K562 (cell line): ENCODE results near the gene TTC28. TPM values are rescaled to one million over a fixed set of nuclear protein-coding genes. Genes with fewer than 3 reads are reported as not detected.

ENCODE experiments used
- CCAR2 ChIP-seq: fragments of 200-400 bp; formaldehyde crosslinking; IDR thresholded peaks from 2 replicates; pipeline ENCODE4 v1.6.1; 2017; ENCODE audit warnings: mild to moderate bottlenecking, low read depth, low read length
- DACH1 ChIP-seq: fragments of 450-650 bp; IDR thresholded peaks from 2 replicates; pipeline ENCODE4 v1.6.1; 2018; ENCODE audit not compliant: partially characterized antibody
- ELK1 ChIP-seq: sonication (generic); formaldehyde crosslinking; IDR thresholded peaks from 2 replicates; pipeline ENCODE4 v1.8.1; 2022; ENCODE audit warnings: missing genetic modification reagents
- ETS2 ChIP-seq: IDR thresholded peaks from 2 replicates; pipeline ENCODE4 v1.6.1; 2016; ENCODE audit warnings: borderline replicate concordance, missing genetic modification characterization, mild to moderate bottlenecking, moderate library complexity, missing compliant biosample characterization; ENCODE audit not compliant: poor library complexity, severe bottlenecking
- KLF10 ChIP-seq: fragments of 250-450 bp; sonication (Bioruptor Pico); IDR thresholded peaks from 2 replicates; pipeline ENCODE4 v1.6.1; 2021; ENCODE audit warnings: matching md5 sums
- MTA2 ChIP-seq: fragments of 450-650 bp; IDR thresholded peaks from 2 replicates; pipeline ENCODE4 v1.6.1; 2016; ENCODE audit warnings: low read depth
- NCOA6 ChIP-seq: fragments of 450-650 bp; IDR thresholded peaks from 2 replicates; pipeline ENCODE4 v1.6.1; 2017; ENCODE audit warnings: mild to moderate bottlenecking
- NEUROD1 ChIP-seq: fragments of 150-350 bp; IDR thresholded peaks from 2 replicates; pipeline ENCODE4 v1.6.1; 2014; ENCODE audit warnings: borderline replicate concordance, low read length, low read depth; ENCODE audit not compliant: partially characterized antibody
- NFRKB ChIP-seq: fragments of 450-650 bp; IDR thresholded peaks from 2 replicates; pipeline ENCODE4 v1.6.1; 2016; ENCODE audit warnings: low read depth
- RBM22 ChIP-seq: fragments of 200-400 bp; formaldehyde crosslinking; IDR thresholded peaks from 2 replicates; pipeline ENCODE4 v1.6.1; 2018; ENCODE audit warnings: low read length, low read depth; ENCODE audit not compliant: poor library complexity, severe bottlenecking
- RFX1 ChIP-seq: fragments of 450-650 bp; IDR thresholded peaks from 2 replicates; pipeline ENCODE4 v1.6.1; 2016; ENCODE audit warnings: mild to moderate bottlenecking, moderate library complexity
- SRSF9 ChIP-seq: fragments of 200-400 bp; formaldehyde crosslinking; IDR thresholded peaks from 2 replicates; pipeline ENCODE4 v1.6.1; 2017; ENCODE audit warnings: low read depth, low read length, borderline replicate concordance
- TEAD2 ChIP-seq: fragments of 450-650 bp; IDR thresholded peaks from 2 replicates; pipeline ENCODE4 v1.6.1; 2016; ENCODE audit warnings: missing genetic modification characterization, control low read depth, missing compliant biosample characterization
- ZNF41 ChIP-seq: fragments of 250-450 bp; sonication (Bioruptor Pico); conservative IDR thresholded peaks from 2 replicates; pipeline ENCODE4 v1.4.0; 2020; ENCODE audit warnings: mild to moderate bottlenecking
- polyA plus RNA-seq, 8 experiments: library from polyadenylated mRNA; depleted of rRNA in 4 of 8; stranded (reverse) in 5 of 8; unstranded in 3 of 8; fragments of >200 nt; fragmentation: Nextera tagmentation in 2 of 8; fragmentation: Illumina TruSeq in 1 of 8; extraction: Ambion mirVana in 2 of 8; extraction: Trizol in 1 of 8; gene quantifications; 2 replicates each; pipeline versions ENCODE4 v1.2.1 to v1.2.3, GENCODE V29; 2011 to 2014; ENCODE audit warnings: inconsistent platforms in 1 of 8, missing spikeins in 1 of 8
- total RNA-seq, 7 experiments: library from RNA; depleted of rRNA in 6 of 7; stranded (reverse); fragments of >200 nt in 6 of 7; fragmentation: Illumina TruSeq in 2 of 7; extraction: Trizol in 2 of 7; gene quantifications; 2 replicates each; pipeline versions ENCODE4 v1.2.1 to v1.2.3, GENCODE V29; 2011 to 2021; ENCODE audit warnings: low replicate concordance in 1 of 7
- TF ChIP-seq, protein P1 (sequence below): IDR thresholded peaks from 2 replicates; pipeline ENCODE4 v1.6.1; 2012; ENCODE audit warnings: low read depth, low read length, improper control_type of control experiment, borderline replicate concordance
- TF ChIP-seq, protein P2 (sequence below): sonication (generic); formaldehyde crosslinking; IDR thresholded peaks from 2 replicates; pipeline ENCODE4 v1.8.1; 2023; ENCODE audit warnings: mild to moderate bottlenecking, missing genetic modification reagents, moderate library complexity
- TF ChIP-seq, protein P3 (sequence below): IDR thresholded peaks from 2 replicates; pipeline ENCODE4 v1.6.1; 2016; ENCODE audit warnings: missing genetic modification characterization, missing compliant biosample characterization
- TF ChIP-seq, protein P4 (sequence below): fragments of 450-650 bp; IDR thresholded peaks from 2 replicates; pipeline ENCODE4 v1.6.1; 2016; ENCODE audit warnings: antibody characterized with exemption
- TF ChIP-seq, protein P5 (sequence below), 2 experiments: fragments of 450-650 bp in 1 of 2; IDR thresholded peaks; 2 replicates each; pipeline ENCODE4 v1.6.1; 2011 to 2017; ENCODE audit warnings: low read depth in 2 of 2, antibody characterized with exemption in 1 of 2, borderline replicate concordance in 1 of 2, low read length in 1 of 2, mild to moderate bottlenecking in 1 of 2, mixed read lengths in 1 of 2; ENCODE audit not compliant: control insufficient read depth in 1 of 2

The TTC28 gene
- total and polyA plus RNA-seq, 9 of the 15 experiments (the other 6 are each of a cell fraction or from before 2014, with no cell fraction given), result 0.22 to 10.7 (median 3.1) TPM

DNA sequence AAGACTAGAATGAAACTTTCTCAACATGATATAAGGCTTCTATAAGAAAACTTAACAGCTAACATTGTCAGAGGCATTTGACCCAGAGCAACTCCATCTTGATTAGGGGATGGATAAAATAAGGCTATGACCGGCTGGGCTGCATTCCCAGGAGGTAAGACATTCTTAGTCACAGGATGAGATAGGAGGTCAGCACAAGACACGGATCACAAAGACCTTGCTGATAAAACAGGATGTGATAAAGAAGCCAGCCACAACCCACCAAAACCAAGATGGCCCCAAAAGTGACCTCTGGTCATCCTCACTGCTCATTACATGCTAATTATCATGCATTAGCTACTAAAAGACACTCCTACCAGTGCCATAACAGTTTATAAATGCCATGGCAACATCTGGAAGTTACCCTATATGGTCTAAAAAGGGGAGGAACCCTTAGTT is 135.2 kb downstream of the TTC28 start (continued):
- no peak for TF ChIP-seq ELK1 (CRISPR knock-in tag)
- no peak for TF ChIP-seq CCAR2
- no peak for TF ChIP-seq NEUROD1
- TF ChIP-seq, protein P1, sequence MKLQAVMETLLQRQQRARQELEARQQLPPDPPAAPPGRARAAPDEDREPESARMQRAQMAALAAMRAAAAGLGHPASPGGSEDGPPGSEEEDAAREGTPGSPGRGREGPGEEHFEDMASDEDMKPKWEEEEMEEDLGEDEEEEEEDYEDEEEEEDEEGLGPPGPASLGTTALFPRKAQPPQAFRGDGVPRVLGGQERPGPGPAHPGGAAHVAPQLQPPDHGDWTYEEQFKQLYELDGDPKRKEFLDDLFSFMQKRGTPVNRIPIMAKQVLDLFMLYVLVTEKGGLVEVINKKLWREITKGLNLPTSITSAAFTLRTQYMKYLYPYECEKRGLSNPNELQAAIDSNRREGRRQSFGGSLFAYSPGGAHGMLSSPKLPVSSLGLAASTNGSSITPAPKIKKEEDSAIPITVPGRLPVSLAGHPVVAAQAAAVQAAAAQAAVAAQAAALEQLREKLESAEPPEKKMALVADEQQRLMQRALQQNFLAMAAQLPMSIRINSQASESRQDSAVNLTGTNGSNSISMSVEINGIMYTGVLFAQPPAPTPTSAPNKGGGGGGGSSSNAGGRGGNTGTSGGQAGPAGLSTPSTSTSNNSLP, result no peak
- TF ChIP-seq RFX1, result peak; percentile 78
- no peak for TF ChIP-seq KLF10 (CRISPR knock-in tag)
- TF ChIP-seq TEAD2 (tag), result no peak
- TF ChIP-seq DACH1, result no peak
- no peak for TF ChIP-seq NFRKB
- TF ChIP-seq, protein P2, sequence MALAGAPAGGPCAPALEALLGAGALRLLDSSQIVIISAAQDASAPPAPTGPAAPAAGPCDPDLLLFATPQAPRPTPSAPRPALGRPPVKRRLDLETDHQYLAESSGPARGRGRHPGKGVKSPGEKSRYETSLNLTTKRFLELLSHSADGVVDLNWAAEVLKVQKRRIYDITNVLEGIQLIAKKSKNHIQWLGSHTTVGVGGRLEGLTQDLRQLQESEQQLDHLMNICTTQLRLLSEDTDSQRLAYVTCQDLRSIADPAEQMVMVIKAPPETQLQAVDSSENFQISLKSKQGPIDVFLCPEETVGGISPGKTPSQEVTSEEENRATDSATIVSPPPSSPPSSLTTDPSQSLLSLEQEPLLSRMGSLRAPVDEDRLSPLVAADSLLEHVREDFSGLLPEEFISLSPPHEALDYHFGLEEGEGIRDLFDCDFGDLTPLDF (CRISPR knock-in tag), result no peak
- TF ChIP-seq ETS2 (tag), result no peak
- TF ChIP-seq RBM22, result no peak
- TF ChIP-seq ZNF41 (CRISPR knock-in tag), result peak; percentile 79
- TF ChIP-seq, protein P3, sequence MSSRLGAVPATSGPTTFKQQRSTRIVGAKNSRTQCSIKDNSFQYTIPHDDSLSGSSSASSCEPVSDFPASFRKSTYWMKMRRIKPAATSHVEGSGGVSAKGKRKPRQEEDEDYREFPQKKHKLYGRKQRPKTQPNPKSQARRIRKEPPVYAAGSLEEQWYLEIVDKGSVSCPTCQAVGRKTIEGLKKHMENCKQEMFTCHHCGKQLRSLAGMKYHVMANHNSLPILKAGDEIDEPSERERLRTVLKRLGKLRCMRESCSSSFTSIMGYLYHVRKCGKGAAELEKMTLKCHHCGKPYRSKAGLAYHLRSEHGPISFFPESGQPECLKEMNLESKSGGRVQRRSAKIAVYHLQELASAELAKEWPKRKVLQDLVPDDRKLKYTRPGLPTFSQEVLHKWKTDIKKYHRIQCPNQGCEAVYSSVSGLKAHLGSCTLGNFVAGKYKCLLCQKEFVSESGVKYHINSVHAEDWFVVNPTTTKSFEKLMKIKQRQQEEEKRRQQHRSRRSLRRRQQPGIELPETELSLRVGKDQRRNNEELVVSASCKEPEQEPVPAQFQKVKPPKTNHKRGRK (tag), result no peak
- no peak for TF ChIP-seq SRSF9
- TF ChIP-seq NCOA6, result no peak
- TF ChIP-seq, protein P4, sequence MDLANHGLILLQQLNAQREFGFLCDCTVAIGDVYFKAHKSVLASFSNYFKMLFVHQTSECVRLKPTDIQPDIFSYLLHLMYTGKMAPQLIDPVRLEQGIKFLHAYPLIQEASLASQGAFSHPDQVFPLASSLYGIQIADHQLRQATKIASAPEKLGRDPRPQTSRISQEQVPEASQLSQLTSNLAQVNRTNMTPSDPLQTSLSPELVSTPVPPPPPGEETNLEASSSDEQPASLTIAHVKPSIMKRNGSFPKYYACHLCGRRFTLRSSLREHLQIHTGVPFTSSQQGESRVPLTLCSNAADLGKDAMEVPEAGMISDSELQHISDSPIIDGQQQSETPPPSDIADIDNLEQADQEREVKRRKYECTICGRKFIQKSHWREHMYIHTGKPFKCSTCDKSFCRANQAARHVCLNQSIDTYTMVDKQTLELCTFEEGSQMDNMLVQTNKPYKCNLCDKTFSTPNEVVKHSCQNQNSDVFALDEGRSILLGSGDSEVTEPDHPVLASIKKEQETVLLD, result no peak
- TF ChIP-seq, protein P5, sequence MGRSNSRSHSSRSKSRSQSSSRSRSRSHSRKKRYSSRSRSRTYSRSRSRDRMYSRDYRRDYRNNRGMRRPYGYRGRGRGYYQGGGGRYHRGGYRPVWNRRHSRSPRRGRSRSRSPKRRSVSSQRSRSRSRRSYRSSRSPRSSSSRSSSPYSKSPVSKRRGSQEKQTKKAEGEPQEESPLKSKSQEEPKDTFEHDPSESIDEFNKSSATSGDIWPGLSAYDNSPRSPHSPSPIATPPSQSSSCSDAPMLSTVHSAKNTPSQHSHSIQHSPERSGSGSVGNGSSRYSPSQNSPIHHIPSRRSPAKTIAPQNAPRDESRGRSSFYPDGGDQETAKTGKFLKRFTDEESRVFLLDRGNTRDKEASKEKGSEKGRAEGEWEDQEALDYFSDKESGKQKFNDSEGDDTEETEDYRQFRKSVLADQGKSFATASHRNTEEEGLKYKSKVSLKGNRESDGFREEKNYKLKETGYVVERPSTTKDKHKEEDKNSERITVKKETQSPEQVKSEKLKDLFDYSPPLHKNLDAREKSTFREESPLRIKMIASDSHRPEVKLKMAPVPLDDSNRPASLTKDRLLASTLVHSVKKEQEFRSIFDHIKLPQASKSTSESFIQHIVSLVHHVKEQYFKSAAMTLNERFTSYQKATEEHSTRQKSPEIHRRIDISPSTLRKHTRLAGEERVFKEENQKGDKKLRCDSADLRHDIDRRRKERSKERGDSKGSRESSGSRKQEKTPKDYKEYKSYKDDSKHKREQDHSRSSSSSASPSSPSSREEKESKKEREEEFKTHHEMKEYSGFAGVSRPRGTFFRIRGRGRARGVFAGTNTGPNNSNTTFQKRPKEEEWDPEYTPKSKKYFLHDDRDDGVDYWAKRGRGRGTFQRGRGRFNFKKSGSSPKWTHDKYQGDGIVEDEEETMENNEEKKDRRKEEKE (IDR thresholded peaks at IDR 0.05; ENCODE audit: borderline replicate concordance in 1 of 2, control insufficient read depth in 1 of 2, low read depth in 2 of 2, low read length in 1 of 2), result no peak
- no peak for TF ChIP-seq MTA2
